ENCODE measurements around the gene HEBP1.
A peak's percentile ranks its signal among the peaks of the same experiment; 100 is the strongest.

Gene HEBP1

DNA sequence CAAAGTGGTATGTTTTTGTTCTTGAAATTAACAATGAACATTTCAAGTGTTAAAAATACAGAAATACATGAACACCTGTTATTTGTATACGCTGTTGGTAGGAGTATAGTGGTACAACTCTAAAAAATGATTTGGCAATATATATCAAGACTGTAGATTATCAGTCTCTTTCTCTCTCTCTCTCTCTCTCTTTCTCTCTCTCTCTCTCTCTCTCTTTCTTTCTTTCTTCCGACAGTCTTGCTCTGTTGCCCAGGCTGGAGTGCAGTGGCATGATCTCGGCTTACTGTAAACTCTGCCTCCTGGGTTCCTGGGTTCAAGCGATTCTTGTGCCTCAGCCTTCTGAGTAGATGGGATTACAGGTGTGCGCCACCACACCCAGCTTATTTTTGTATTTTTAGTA, 12.6 kb downstream of the HEBP1 start:
- no peak for DNase-seq

DNA sequence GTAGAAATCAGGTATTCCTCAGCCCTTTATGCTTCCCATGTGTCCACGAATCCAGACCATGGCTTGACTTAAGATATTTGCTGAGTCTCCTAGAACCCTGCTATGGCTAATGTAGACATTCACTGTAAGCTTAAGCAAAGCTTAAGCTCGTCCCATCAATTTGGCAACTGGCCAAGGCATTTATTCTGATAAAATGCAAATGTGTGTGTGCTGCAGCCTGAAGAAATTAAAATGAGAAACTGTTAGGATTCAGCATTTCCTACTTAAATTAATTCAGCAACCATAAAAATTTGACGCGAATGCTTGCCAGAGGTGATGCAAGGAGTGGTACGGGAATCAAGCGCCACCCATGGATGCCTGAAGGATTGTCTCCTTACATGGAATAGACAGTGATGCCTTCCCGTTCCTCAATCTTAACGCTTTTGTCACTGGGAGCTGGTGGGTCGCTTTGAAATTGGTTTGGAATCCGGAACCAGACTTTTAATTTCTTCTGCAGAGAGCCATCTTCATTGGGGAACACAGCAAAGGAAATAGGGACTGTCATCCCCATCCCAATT, 13.2 kb downstream of the HEBP1 start:
- no peak for DNase-seq

- DNase-seq, result no peak
Observed at GRCh38 chr12:12985817-12986408, 14.2 kb downstream of the HEBP1 start.

- DNase-seq, result no peak
Observed at GRCh38 chr12:12984149-12984548, 15.9 kb downstream of the HEBP1 start.

- DNase-seq, result peak; percentile 52
Observed at GRCh38 chr12:12983420-12984035, 16.5 kb downstream of the HEBP1 start.

DNA sequence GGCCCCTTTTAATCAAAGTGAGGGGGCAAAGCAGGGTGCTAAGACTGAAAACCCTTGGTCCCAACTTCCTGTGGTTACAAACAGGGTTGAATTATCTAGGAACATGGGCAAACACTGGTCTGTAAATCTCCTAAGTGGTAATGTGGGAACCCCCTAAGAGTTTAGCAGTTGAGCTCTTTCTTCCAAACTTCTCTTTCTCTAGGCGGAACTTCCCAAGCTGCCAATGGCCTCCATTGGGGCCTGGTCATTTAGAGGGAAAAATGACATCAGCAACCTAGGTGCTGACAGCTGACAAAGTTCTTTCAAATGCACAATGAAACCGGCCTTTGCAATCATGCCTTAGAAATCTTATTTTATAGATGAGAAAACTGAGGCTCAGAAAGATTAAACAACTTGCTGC, 17.7 kb downstream of the HEBP1 start:
- no peak for DNase-seq

GRCh38 chr12:12979731-12980259, 20.3 kb downstream of the HEBP1 start:
- DNase-seq, result peak; percentile 94

- peak; percentile 36 for DNase-seq
Observed at GRCh38 chr12:12979126-12979525, 20.9 kb downstream of the HEBP1 start.

- no peak for DNase-seq
Observed at GRCh38 chr12:12977231-12977630, 22.8 kb downstream of the HEBP1 start.

GRCh38 chr12:12976366-12976765, 23.7 kb downstream of the HEBP1 start:
- DNase-seq, result peak; percentile 87

DNA sequence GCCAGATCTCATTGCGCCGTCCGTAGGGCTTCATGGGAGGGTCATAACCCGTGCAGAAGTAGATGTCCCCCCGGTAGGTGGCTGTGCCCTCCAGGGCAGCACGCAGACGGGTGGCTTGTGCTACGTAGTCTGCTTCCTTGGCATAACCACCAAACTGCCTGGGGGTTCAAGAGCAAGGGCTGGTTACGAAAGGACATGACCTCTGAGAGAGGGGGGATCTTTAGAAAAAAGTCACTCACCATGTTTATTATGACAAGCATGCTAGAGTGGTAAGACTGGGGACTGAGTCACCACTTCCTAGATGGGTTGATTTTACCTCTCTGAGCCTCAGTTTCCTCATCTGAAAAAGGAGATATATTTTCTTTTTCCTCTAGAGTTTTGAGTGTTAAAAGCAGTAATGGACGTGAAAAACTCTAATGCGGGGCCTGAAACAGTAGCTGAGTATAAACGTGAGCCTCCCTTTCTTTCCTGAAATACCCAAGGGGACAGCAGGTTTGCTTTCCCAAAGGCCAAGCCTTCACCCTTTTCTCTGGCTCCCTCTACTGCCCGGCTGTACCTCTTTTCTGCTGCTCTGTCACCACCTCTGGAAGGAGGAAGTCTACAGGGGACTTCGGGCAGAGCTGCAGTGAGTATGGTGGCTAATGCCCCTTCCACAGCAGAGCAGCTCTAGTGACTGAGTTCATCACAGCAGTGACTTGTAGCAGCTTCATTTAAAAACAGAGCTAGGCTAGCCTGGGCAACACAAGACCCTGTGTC, 24.6 kb downstream of the HEBP1 start:
- peak; percentile 24 for DNase-seq

- no peak for DNase-seq
Observed at GRCh38 chr12:12974211-12974610, 25.9 kb downstream of the HEBP1 start.

- no peak for DNase-seq
Observed at GRCh38 chr12:12973019-12973418, 27.0 kb downstream of the HEBP1 start.

- no peak for DNase-seq
Observed at GRCh38 chr12:12965836-12966235, 34.2 kb downstream of the HEBP1 start.

- no peak for DNase-seq
Observed at GRCh38 chr12:12964255-12964654, 35.8 kb downstream of the HEBP1 start.

- DNase-seq, result no peak
Observed at GRCh38 chr12:12960639-12961209, 39.3 kb downstream of the HEBP1 start.

- DNase-seq, result no peak
Observed at GRCh38 chr12:12958886-12959285, 41.2 kb downstream of the HEBP1 start.

GRCh38 chr12:12954878-12955625, 45.0 kb downstream of the HEBP1 start:
- DNase-seq, result no peak

DNA sequence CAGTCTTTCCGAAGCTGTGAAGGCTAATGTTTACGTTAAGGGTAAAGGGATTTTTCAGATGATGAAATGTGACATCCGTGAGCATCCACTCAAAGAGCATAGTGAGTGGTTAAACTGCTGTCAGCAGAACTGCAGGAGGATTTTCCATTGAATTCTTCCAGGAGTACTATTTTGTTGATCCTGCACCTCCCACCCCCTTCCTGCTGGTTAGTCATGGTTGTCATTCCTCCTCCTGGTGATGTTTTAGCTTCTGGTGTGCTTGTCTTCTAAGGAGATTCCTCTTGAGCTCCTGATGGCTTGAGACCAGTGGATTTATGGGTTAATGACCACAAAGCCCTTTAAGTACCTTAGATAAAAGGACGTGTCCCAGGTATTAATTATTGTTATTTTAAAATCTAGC, 45.7 kb downstream of the HEBP1 start:
- DNase-seq, result peak; percentile 39

- no peak for DNase-seq
Observed at GRCh38 chr12:12952036-12952435, 48.0 kb downstream of the HEBP1 start, which contains the start of gene GPRC5D. Gene GPRC5D, minus strand, starts transcription at chr12:12952170. Its CDS starts 1,786 bp downstream, at chr12:12950384.

DNA sequence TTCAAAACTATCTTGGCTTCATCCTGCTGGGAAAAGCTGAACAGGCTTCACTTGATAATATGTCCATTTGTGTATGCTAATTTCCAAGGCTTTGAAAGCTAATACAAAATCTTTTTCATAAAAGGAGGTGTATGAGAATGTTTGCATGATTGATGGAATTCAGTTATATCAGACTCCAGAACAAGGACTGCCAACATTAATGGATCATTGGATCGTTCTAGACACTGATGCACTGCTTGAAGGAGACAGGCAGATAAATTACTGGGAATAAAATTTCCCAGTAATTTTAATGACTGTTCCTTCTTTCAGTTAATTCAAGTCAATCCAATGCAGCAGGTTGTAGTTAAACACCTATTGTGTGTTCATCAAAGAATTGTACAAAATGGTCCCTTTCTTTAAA, 48.6 kb downstream of the HEBP1 start:
- DNase-seq, result no peak

- DNase-seq, result no peak
Observed at GRCh38 chr12:12947902-12948301, 52.2 kb downstream of the HEBP1 start.
